ENCODE results near the gene UPK3B. TPM values are rescaled to one million over a fixed set of nuclear protein-coding genes. Genes with fewer than 3 reads are reported as not detected.
A peak's percentile ranks its signal among the peaks of the same experiment; 100 is the strongest.

Gene UPK3B
- total RNA-seq, 4 donors from 2014 or later, result 3.0 to 11.6 (median 4.9) TPM; not detected in 1

DNA sequence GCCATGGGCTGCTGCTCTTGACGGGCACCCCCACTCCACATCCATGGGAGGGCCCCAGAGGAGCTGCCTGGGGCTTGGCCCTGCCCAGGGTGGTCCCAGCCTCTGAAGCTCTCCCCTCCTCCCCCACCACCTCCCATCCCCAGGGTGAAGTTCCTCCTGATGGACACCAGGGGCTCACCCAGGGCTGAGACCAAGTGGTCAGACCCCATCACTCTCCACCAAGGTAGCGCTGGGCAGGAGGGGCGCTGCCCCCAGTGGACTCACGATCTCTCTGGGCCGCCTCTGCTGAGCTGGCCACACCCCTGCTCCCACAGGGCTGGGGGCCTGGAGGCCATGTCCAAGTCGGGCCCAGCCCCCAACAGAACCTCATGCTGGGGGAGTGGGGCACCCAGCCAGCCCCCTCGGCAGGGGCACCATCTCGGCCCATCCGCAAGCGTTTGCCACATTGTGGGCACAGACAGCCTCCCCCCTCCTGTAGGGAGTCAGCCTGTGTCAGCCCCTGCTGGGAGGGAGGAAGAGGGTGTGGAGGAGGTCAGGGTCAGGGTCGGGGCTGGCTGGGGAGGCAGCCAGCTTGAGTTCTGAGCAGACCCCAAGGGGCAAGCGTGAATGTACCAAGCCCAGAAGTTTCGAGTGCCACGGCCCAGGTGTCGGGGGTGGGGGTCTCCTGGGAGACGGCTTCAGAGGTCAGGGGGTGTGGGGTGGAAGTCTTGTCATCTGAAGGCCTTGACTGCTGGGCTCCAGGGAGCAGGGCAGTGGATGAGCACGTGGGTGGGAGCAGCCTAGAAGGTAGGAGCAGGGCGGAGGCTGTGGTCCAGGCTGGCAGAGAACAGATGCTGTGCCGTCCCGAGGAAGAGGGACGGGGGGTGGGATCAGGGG is 2.8 kb downstream of the UPK3B start:
- Histone ChIP-seq H3K9me3 (no peaks in the 10 kb centered on the region), H3K27me3 (peaks cover 2% of the 10 kb centered on the region), H3K27ac (peak overlapping the region; percentile 49 to 68 (median 56)), H3K4me3 (no peak overlapping the region), H3K36me3 (no peaks in the 10 kb centered on the region), H3K4me1 (peaks cover 7 to 17% (median 12%) of the 10 kb centered on the region in 4 donors)
- in situ Hi-C loops (cut with MboI; ENCODE audit: low pct_ligation_motif_present in 1 of 4, low pct_unique_long_range_greater_than_20kb in 1 of 4, low sequenced_read_pairs in 3 of 4), result loop anchor here in 1 of 4 donors (25.0 kb wide), 1 partner anchor 499 kb away; no protein-coding TSS in a partner anchor
- intact Hi-C loops (cut with DNase I; ENCODE audit: low total_unique reads), result no loop called here
- 57% methylated on average over 20 of the region's 21 CpGs; no CpG with 5 or more reads in 1 of the 2 donors for WGBS, 2 donors (ENCODE audit: low coverage in 1 of 2)
- TF ChIP-seq POLR2AphosphoS5 (IDR thresholded peaks at IDR 0.05) (no peak), CTCF (IDR thresholded peaks at IDR 0.05) (peak; percentile 18 to 72 (median 32))
- DNase-seq, result no peak

- DNase-seq, result no peak
- TF ChIP-seq POLR2A (IDR thresholded peaks at IDR 0.05), result no peak
- no peak for TF ChIP-seq CTCF (IDR thresholded peaks at IDR 0.05)
- TF ChIP-seq POLR2AphosphoS5 (IDR thresholded peaks at IDR 0.05), result no peak
- TF ChIP-seq EP300 (IDR thresholded peaks at IDR 0.05; ENCODE audit: low read depth), result no peak
- no peaks in the 10 kb centered on the region for H3K9me3 ChIP-seq
- H3K27ac ChIP-seq, result no peak overlapping the region
- in situ Hi-C loops (cut with MboI; ENCODE audit: low pct_ligation_motif_present in 1 of 4, low pct_unique_long_range_greater_than_20kb in 1 of 4, low sequenced_read_pairs in 3 of 4), result loop anchor here in 1 of 4 donors (25.0 kb wide), 1 partner anchor 498 kb away; no protein-coding TSS in a partner anchor
- peaks cover 2% of the 10 kb centered on the region for H3K27me3 ChIP-seq
- H3K4me3 ChIP-seq, result no peak overlapping the region
- intact Hi-C loops (cut with DNase I; ENCODE audit: low total_unique reads), result no loop called here
- peaks cover 7 to 17% (median 12%) of the 10 kb centered on the region in 4 donors for H3K4me1 ChIP-seq
- 84% methylated on average over 29 of the region's 29 CpGs; no CpG with 5 or more reads in 1 of the 2 donors for WGBS, 2 donors (ENCODE audit: low coverage in 1 of 2)
- H3K36me3 ChIP-seq, result no peaks in the 10 kb centered on the region
Measured at GRCh38 chr7:76513817-76514799, 3.8 kb downstream of the UPK3B start.

DNA sequence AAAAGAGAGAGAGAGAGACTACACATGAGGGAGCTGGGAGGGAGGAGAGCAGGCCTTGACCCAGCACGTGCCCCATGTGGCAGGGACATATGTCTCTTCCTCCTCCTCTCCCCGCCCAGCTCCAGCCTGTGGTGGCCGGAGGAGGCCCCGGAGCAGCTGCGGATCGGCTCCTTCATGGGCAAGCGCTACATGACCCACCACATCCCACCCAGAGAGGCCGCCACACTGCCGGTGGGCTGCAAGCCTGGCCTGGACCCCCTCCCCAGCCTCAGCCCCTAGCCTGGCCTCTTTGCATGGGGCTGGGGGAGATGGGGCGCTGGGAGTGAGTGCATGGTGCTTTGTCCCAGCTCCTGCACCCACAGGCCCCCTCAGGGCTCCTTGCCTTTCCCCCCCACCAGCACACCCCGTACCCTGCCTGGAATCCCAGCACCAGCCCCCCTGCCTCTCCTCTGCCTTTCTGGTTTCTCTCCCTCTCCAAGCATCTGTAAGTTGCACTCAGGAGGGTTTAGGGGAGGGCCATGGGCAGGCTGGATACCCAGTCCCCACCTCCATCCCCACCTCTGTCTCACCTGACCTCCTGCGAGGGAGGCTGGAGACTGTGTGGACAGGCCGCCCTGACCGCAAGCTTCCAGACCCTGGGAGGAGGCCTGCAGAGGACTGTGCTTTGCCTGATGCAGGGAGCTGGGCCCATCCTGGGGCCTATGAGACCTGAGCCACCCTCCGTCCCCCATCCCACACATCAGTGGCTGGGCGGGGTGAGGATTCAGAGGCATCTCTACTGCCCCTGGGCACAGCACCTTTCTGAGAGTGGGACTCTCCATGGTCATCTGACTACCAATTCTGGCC is 4.8 kb downstream of the UPK3B start:
- in situ Hi-C loops (cut with MboI; ENCODE audit: low pct_ligation_motif_present in 1 of 4, low pct_unique_long_range_greater_than_20kb in 1 of 4, low sequenced_read_pairs in 3 of 4), result loop anchor here in 1 of 4 donors (25.0 kb wide), 1 partner anchor 497 kb away; no protein-coding TSS in a partner anchor
- H3K9me3 ChIP-seq, result no peaks in the 10 kb centered on the region
- H3K36me3 ChIP-seq, result no peaks in the 10 kb centered on the region
- peaks cover 7 to 17% (median 10%) of the 10 kb centered on the region in 4 donors for H3K4me1 ChIP-seq
- H3K4me3 ChIP-seq, result no peak overlapping the region
- TF ChIP-seq CTCF (IDR thresholded peaks at IDR 0.05) (no peak), POLR2AphosphoS5 (IDR thresholded peaks at IDR 0.05) (no peak), EP300 (IDR thresholded peaks at IDR 0.05; ENCODE audit: low read depth) (no peak), POLR2A (IDR thresholded peaks at IDR 0.05) (no peak)
- intact Hi-C loops (cut with DNase I; ENCODE audit: low total_unique reads), result no loop called here
- WGBS, 2 donors (ENCODE audit: low coverage in 1 of 2), result 77 to 84% methylated on average over 8 to 14 of the region's 16 CpGs
- DNase-seq, result no peak
- H3K27ac ChIP-seq, result no peak overlapping the region
- H3K27me3 ChIP-seq, result peaks cover 2% of the 10 kb centered on the region

Data from transverse colon (tissue), 4 donors.